Smooth muscle cell (in vitro differentiated cells): ENCODE results near the gene PTGIS. TPM values are rescaled to one million over a fixed set of nuclear protein-coding genes. Genes with fewer than 3 reads are reported as not detected.

Experiments used
- DNase-seq: peaks from one replicate; lab custom pipeline; 2025; ENCODE audit not compliant: unreplicated experiment; lab: John Stamatoyannopoulos, UW
- H2AFZ ChIP-seq: fragments of 200-600 bp; sonication (generic); 2 replicates; pipeline ENCODE4 v1.6.0; 2016; ENCODE audit warnings: antibody characterized with exemption, low read depth, mild to moderate bottlenecking
- H3F3A ChIP-seq: fragments of 200-600 bp; sonication (generic); 2 replicates; pipeline ENCODE4 v1.6.0; 2017; ENCODE audit warnings: antibody characterized with exemption, low read depth
- H3K27ac ChIP-seq: fragments of 200-600 bp; sonication (generic); 2 replicates; pipeline ENCODE4 v1.5.1; 2016; ENCODE audit warnings: low read depth, mild to moderate bottlenecking
- H3K27me3 ChIP-seq: fragments of 200-600 bp; sonication (generic); 2 replicates; pipeline ENCODE4 v1.6.1; 2016; ENCODE audit warnings: low read depth, mild to moderate bottlenecking
- H3K36me3 ChIP-seq: fragments of 200-600 bp; sonication (generic); 2 replicates; pipeline ENCODE4 v1.5.1; 2016; ENCODE audit warnings: low read depth
- H3K4me1 ChIP-seq: fragments of 200-600 bp; sonication (generic); 2 replicates; pipeline ENCODE4 v1.5.1; 2016; ENCODE audit warnings: low read depth
- H3K4me2 ChIP-seq: fragments of 200-600 bp; sonication (generic); 2 replicates; pipeline ENCODE4 v1.6.0; 2016; ENCODE audit warnings: mild to moderate bottlenecking
- H3K4me3 ChIP-seq: fragments of 200-600 bp; sonication (generic); 2 replicates; pipeline ENCODE4 v1.5.1; 2016; ENCODE audit warnings: mild to moderate bottlenecking
- H3K79me2 ChIP-seq: fragments of 200-600 bp; sonication (generic); 2 replicates; pipeline ENCODE4 v1.6.0; 2016; ENCODE audit warnings: low read depth, mild to moderate bottlenecking
- H3K9ac ChIP-seq: fragments of 200-600 bp; sonication (generic); 2 replicates; pipeline ENCODE4 v1.6.0; 2016; ENCODE audit warnings: low read depth
- H3K9me3 ChIP-seq: fragments of 200-600 bp; sonication (generic); replicated peaks from 2 replicates; pipeline ENCODE4 v1.5.1; 2016; ENCODE audit warnings: low read depth
- H4K20me1 ChIP-seq: fragments of 200-600 bp; sonication (generic); 2 replicates; pipeline ENCODE4 v1.6.0; 2016; ENCODE audit warnings: low read depth
- CTCF ChIP-seq: fragments of 200-600 bp; sonication (generic); IDR thresholded peaks from 2 replicates; pipeline ENCODE4 v1.5.1; 2017; ENCODE audit warnings: borderline replicate concordance, mild to moderate bottlenecking, antibody characterized with exemption; ENCODE audit not compliant: insufficient read depth, poor library complexity, severe bottlenecking
- WGBS: methylation state at CpG from one replicate; pipeline ENCODE4 v1.1.7; 2016; ENCODE audit warnings: low lambda C conversion rate; 5-methylcytosine and 5-hydroxymethylcytosine counted together
- polyA plus RNA-seq: library from polyadenylated mRNA; unstranded; fragments of >200 nt; fragmentation: Nextera tagmentation; extraction: Ambion mirVana; gene quantifications from 2 replicates; pipeline ENCODE4 v1.2.1, GENCODE V29; 2016
- total RNA-seq: library from RNA; depleted of rRNA; stranded (reverse); fragments of >200 nt; gene quantifications from 2 replicates; pipeline ENCODE4 v1.2.3, GENCODE V29; 2014

The PTGIS gene
- total and polyA plus RNA-seq, 2 experiments from 2014 or later = 0.18 to 0.64 TPM

DNA sequence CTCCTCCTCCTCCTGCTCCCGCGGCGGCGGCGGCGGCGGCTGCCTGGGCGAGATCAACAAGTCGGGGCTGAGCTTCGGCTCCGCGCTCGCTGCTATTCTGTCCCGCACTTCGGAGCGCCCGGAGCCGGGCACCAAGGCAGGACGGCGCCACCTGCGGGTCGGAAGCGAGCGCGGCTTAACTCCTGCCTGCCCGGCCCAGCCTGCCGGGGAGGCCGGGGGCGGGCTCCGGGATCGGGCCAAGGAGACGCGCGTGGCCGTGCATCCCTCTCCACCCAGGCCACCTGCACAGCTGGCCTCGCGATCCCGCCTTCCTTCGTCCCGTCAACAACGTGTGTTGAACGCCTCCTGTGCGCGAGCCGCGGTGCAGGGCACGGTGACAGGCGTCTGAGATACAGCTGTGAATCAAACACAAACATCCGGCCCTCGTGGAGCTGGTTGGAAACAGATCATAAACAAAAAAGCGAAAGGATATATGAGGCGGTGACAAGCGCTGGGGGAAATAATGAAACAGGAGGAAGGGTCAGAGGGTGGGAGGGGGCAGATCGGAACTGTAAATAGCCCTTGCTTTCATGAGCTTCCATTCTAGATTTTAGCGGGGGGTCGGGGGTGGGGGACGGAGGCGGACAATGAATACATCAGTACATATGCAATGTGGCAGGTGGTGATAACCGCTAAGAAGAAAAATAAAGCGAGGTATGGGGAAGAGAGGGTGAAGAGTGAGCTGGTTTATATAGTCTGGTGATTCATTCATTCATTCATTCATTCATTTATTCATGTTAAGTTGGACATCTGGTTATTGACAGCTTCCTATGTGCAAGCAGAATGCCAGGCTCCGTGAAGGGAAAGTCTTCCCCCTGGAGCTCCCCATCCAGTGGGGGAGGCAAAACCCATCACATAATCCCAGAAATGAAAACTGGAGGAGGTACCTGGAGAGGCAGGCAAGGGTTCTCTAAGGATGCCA lies 83.5 kb downstream of the PTGIS start:
- peak overlapping the region; percentile 59 for H3K4me3 ChIP-seq
- H3K27ac ChIP-seq = no peak overlapping the region
- TF ChIP-seq CTCF = peak; percentile 72
- 7% methylated on average over 52 of the region's 61 CpGs for WGBS
- peak; percentile 32 for DNase-seq
- H3K27me3 ChIP-seq = peaks cover 75% of the 10 kb centered on the region
- peaks cover 5% of the 10 kb centered on the region for H3K4me1 ChIP-seq
- H3F3A ChIP-seq = no peaks in the 10 kb centered on the region
- peak overlapping the region; percentile 18 for H2AFZ ChIP-seq
- no peaks in the 10 kb centered on the region for H3K79me2 ChIP-seq
- no peaks in the 10 kb centered on the region for H3K36me3 ChIP-seq
- no peaks in the 10 kb centered on the region for H4K20me1 ChIP-seq
- H3K4me2 ChIP-seq = peak overlapping the region; percentile 90
- H3K9me3 ChIP-seq = no peaks in the 10 kb centered on the region
- no peak overlapping the region for H3K9ac ChIP-seq

DNA sequence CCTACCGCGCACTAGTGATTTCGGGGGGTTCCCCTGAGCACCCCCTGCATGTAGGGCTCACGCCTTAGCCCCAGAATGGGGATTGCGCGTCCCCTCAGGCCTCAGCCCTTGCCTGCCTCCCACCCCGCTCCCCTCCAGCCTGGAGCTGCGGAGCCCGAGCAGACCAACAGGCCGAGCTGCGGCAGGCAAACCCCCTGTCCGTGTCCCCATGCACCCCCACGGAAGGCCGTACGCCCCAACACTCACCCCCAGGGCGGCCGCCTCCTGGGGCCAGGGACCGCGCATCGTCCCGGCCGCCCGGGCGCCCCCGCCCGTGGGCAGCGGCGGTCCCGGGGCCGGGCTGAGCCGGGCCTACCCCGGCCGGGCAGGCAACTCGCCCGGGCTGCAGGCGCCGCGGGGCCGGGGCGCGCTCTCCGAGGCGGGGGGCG lies 84.2 kb downstream of the PTGIS start:
- Histone ChIP-seq H3K27ac (no peak overlapping the region), H3F3A (no peaks in the 10 kb centered on the region), H3K9me3 (no peaks in the 10 kb centered on the region), H3K4me3 (no peak overlapping the region), H3K4me2 (peak overlapping the region; percentile 59), H4K20me1 (no peaks in the 10 kb centered on the region), H3K27me3 (peaks cover 68% of the 10 kb centered on the region), H3K36me3 (no peaks in the 10 kb centered on the region), H2AFZ (no peak overlapping the region), H3K79me2 (no peaks in the 10 kb centered on the region), H3K9ac (no peak overlapping the region), H3K4me1 (peaks cover 5% of the 10 kb centered on the region)
- 8% methylated on average over 9 of the region's 44 CpGs for WGBS
- no peak for TF ChIP-seq CTCF
- DNase-seq = no peak

GRCh38 chr20:49483018-49483695 lies 84.8 kb downstream of the PTGIS start:
- no peak for TF ChIP-seq CTCF
- H3K27me3 ChIP-seq = peaks cover 62% of the 10 kb centered on the region
- no peaks in the 10 kb centered on the region for H3K79me2 ChIP-seq
- peaks cover 5% of the 10 kb centered on the region for H3K4me1 ChIP-seq
- no peak overlapping the region for H3K4me3 ChIP-seq
- H3K36me3 ChIP-seq = no peaks in the 10 kb centered on the region
- no peaks in the 10 kb centered on the region for H3K9me3 ChIP-seq
- no peaks in the 10 kb centered on the region for H3F3A ChIP-seq
- no peak overlapping the region for H3K4me2 ChIP-seq
- WGBS = 10% methylated on average over 6 of the region's 27 CpGs
- no peak overlapping the region for H3K9ac ChIP-seq
- H4K20me1 ChIP-seq = no peaks in the 10 kb centered on the region
- DNase-seq = no peak
- H2AFZ ChIP-seq = no peak overlapping the region
- H3K27ac ChIP-seq = no peak overlapping the region
